CD4-positive, alpha-beta T cell treated with Interleukin-1 beta for 1 hour (primary cell): ENCODE results near the gene FRMD5.
A peak's percentile ranks its signal among the peaks of the same experiment; 100 is the strongest.
"Not testable (repeated sequence)": the region's sequence is repeated elsewhere in the genome, so short reads cannot be mapped to it uniquely, and the experiment has no call there.

Source experiments
- DNase-seq, 2 donors: peaks; one replicate each; pipeline ENCODE4 v3.0.0-alpha.2; 2020 to 2022

Gene FRMD5

GRCh38 chr15:43826508-43827341 is 368.3 kb downstream of the FRMD5 start, which contains the start of gene WDR76:
Gene WDR76 (plus strand): TSS chr15:43827002. CDS start chr15:43827033, 31 bp downstream.
- DNase-seq = peak; percentile 74 to 75

GRCh38 chr15:43826029-43826507 is 369.0 kb downstream of the FRMD5 start:
- DNase-seq = no peak

GRCh38 chr15:43825305-43825704 is 369.8 kb downstream of the FRMD5 start:
- not testable (repeated sequence) for DNase-seq

GRCh38 chr15:43824302-43825246 is 370.5 kb downstream of the FRMD5 start, which contains the start of gene MFAP1:
Gene MFAP1 (minus strand): TSS chr15:43824690. CDS start chr15:43824569, 121 bp downstream.
- DNase-seq = peak; percentile 94 to 96

GRCh38 chr15:43821505-43821904 is 373.6 kb downstream of the FRMD5 start:
- DNase-seq = no peak
